ENCODE measurements around the gene XYLT1. TPM values are rescaled to one million over a fixed set of nuclear protein-coding genes. Genes with fewer than 3 reads are reported as not detected.
A peak's percentile ranks its signal among the peaks of the same experiment; 100 is the strongest.

XYLT1 gene
- total and polyA plus RNA-seq, 10 of the 15 experiments (the other 5 are each of a cell fraction or from before 2014, with no cell fraction given): 0.88 to 14.8 (median 5.8) TPM

DNA sequence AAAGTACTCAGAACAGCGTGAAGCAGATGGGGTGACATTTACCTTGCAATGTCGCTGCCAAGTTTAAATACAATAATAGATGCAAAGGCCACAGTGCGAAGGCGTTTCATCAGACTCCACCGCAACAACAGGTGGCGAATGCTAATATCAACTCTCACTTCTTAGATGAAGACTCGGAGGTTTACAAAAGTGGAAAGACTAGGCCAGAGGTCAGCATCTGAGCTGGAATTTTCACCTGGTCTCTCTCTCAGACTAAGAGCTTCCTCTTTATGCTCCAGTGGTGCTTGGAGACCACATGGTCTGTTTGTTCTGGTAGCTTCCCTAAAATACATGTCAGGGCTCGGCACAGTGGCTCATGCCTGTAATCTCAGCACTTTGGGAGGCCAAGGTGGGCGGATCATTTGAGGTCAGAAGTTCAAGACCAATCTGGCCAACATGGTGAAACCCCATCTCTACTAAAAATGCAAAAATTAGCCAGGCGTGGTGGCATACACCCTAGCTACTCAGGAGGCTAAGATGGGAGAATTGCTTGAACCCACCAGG is 169.1 kb downstream of the XYLT1 start (continued):
- TF ChIP-seq MXI1 (IDR thresholded peaks at IDR 0.05; ENCODE audit: low read depth, low read length) (peak; percentile 56; the same call in 1 of the 2 replicates), RFX5 (IDR thresholded peaks at IDR 0.05; ENCODE audit: low read depth, low read length) (no peak), IRF4 (IDR thresholded peaks at IDR 0.05; ENCODE audit: low read depth, low read length) (peak; percentile 91), RB1 (IDR thresholded peaks at IDR 0.05; ENCODE audit: borderline replicate concordance) (no peak), POLR2A (IDR thresholded peaks at IDR 0.05; ENCODE audit: low read depth, low read length) (no peak), CEBPB (IDR thresholded peaks at IDR 0.05; ENCODE audit: borderline replicate concordance in 1 of 2, low read depth in 2 of 2, low read length in 2 of 2) (peak in 1 of 2 experiments; percentile 95; a peak in 2 of 4 replicates), HDGF (IDR thresholded peaks at IDR 0.05) (0 out of 2 replicates have a peak, but pooled peaks have one; percentile 14), MYC (IDR thresholded peaks at IDR 0.05; ENCODE audit: insufficient read depth, insufficient read length, insufficient replicate concordance, low read length, severe bottlenecking) (no peak), CHD1 (IDR thresholded peaks at IDR 0.05; ENCODE audit: low read depth, low read length) (no peak), DPF2 (IDR thresholded peaks at IDR 0.05) (peak; percentile 95), FOS (IDR thresholded peaks at IDR 0.05; ENCODE audit: borderline replicate concordance, extremely low read depth, insufficient read length) (no peak), NFIC (IDR thresholded peaks at IDR 0.05; ENCODE audit: low read depth, low read length) (peak; percentile 98)
- TF ChIP-seq, protein P1, sequence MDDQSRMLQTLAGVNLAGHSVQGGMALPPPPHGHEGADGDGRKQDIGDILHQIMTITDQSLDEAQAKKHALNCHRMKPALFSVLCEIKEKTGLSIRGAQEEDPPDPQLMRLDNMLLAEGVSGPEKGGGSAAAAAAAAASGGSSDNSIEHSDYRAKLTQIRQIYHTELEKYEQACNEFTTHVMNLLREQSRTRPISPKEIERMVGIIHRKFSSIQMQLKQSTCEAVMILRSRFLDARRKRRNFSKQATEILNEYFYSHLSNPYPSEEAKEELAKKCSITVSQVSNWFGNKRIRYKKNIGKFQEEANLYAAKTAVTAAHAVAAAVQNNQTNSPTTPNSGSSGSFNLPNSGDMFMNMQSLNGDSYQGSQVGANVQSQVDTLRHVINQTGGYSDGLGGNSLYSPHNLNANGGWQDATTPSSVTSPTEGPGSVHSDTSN (IDR thresholded peaks at IDR 0.05; ENCODE audit: insufficient replicate concordance, low read depth, low read length): no peak
- TF ChIP-seq, protein P2, sequence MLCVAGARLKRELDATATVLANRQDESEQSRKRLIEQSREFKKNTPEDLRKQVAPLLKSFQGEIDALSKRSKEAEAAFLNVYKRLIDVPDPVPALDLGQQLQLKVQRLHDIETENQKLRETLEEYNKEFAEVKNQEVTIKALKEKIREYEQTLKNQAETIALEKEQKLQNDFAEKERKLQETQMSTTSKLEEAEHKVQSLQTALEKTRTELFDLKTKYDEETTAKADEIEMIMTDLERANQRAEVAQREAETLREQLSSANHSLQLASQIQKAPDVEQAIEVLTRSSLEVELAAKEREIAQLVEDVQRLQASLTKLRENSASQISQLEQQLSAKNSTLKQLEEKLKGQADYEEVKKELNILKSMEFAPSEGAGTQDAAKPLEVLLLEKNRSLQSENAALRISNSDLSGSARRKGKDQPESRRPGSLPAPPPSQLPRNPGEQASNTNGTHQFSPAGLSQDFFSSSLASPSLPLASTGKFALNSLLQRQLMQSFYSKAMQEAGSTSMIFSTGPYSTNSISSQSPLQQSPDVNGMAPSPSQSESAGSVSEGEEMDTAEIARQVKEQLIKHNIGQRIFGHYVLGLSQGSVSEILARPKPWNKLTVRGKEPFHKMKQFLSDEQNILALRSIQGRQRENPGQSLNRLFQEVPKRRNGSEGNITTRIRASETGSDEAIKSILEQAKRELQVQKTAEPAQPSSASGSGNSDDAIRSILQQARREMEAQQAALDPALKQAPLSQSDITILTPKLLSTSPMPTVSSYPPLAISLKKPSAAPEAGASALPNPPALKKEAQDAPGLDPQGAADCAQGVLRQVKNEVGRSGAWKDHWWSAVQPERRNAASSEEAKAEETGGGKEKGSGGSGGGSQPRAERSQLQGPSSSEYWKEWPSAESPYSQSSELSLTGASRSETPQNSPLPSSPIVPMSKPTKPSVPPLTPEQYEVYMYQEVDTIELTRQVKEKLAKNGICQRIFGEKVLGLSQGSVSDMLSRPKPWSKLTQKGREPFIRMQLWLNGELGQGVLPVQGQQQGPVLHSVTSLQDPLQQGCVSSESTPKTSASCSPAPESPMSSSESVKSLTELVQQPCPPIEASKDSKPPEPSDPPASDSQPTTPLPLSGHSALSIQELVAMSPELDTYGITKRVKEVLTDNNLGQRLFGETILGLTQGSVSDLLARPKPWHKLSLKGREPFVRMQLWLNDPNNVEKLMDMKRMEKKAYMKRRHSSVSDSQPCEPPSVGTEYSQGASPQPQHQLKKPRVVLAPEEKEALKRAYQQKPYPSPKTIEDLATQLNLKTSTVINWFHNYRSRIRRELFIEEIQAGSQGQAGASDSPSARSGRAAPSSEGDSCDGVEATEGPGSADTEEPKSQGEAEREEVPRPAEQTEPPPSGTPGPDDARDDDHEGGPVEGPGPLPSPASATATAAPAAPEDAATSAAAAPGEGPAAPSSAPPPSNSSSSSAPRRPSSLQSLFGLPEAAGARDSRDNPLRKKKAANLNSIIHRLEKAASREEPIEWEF (IDR thresholded peaks at IDR 0.05; ENCODE audit: insufficient replicate concordance, low read depth, low read length): no peak
- TF ChIP-seq, protein P3, sequence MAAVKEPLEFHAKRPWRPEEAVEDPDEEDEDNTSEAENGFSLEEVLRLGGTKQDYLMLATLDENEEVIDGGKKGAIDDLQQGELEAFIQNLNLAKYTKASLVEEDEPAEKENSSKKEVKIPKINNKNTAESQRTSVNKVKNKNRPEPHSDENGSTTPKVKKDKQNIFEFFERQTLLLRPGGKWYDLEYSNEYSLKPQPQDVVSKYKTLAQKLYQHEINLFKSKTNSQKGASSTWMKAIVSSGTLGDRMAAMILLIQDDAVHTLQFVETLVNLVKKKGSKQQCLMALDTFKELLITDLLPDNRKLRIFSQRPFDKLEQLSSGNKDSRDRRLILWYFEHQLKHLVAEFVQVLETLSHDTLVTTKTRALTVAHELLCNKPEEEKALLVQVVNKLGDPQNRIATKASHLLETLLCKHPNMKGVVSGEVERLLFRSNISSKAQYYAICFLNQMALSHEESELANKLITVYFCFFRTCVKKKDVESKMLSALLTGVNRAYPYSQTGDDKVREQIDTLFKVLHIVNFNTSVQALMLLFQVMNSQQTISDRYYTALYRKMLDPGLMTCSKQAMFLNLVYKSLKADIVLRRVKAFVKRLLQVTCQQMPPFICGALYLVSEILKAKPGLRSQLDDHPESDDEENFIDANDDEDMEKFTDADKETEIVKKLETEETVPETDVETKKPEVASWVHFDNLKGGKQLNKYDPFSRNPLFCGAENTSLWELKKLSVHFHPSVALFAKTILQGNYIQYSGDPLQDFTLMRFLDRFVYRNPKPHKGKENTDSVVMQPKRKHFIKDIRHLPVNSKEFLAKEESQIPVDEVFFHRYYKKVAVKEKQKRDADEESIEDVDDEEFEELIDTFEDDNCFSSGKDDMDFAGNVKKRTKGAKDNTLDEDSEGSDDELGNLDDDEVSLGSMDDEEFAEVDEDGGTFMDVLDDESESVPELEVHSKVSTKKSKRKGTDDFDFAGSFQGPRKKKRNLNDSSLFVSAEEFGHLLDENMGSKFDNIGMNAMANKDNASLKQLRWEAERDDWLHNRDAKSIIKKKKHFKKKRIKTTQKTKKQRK (IDR thresholded peaks at IDR 0.05; ENCODE audit: low read depth, low read length): no peak
- TF ChIP-seq, protein P4, sequence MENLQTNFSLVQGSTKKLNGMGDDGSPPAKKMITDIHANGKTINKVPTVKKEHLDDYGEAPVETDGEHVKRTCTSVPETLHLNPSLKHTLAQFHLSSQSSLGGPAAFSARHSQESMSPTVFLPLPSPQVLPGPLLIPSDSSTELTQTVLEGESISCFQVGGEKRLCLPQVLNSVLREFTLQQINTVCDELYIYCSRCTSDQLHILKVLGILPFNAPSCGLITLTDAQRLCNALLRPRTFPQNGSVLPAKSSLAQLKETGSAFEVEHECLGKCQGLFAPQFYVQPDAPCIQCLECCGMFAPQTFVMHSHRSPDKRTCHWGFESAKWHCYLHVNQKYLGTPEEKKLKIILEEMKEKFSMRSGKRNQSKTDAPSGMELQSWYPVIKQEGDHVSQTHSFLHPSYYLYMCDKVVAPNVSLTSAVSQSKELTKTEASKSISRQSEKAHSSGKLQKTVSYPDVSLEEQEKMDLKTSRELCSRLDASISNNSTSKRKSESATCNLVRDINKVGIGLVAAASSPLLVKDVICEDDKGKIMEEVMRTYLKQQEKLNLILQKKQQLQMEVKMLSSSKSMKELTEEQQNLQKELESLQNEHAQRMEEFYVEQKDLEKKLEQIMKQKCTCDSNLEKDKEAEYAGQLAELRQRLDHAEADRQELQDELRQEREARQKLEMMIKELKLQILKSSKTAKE (IDR thresholded peaks at IDR 0.05; ENCODE audit: low read depth, poor library complexity, severe bottlenecking): peak; percentile 99
- TF ChIP-seq, protein P5, sequence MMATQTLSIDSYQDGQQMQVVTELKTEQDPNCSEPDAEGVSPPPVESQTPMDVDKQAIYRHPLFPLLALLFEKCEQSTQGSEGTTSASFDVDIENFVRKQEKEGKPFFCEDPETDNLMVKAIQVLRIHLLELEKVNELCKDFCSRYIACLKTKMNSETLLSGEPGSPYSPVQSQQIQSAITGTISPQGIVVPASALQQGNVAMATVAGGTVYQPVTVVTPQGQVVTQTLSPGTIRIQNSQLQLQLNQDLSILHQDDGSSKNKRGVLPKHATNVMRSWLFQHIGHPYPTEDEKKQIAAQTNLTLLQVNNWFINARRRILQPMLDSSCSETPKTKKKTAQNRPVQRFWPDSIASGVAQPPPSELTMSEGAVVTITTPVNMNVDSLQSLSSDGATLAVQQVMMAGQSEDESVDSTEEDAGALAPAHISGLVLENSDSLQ (IDR thresholded peaks at IDR 0.05): peak; percentile 18; the same call in 1 of the 2 replicates

Measured in GM12878 (cell line).